GM18520 (cell line): ENCODE data around the gene NHEJ1.

ENCODE experiments used
- ATAC-seq: cut with Tn5 transposase; IDR thresholded peaks from one replicate; pipeline ENCODE4 v1.9.1; 2021; ENCODE audit not compliant: unreplicated experiment

NHEJ1 gene

GRCh38 chr2:219059725-219060682, 100.6 kb downstream of the NHEJ1 start:
- ATAC-seq: no peak

- ATAC-seq: no peak
Observed at GRCh38 chr2:219059375-219059724, 101.3 kb downstream of the NHEJ1 start.

DNA sequence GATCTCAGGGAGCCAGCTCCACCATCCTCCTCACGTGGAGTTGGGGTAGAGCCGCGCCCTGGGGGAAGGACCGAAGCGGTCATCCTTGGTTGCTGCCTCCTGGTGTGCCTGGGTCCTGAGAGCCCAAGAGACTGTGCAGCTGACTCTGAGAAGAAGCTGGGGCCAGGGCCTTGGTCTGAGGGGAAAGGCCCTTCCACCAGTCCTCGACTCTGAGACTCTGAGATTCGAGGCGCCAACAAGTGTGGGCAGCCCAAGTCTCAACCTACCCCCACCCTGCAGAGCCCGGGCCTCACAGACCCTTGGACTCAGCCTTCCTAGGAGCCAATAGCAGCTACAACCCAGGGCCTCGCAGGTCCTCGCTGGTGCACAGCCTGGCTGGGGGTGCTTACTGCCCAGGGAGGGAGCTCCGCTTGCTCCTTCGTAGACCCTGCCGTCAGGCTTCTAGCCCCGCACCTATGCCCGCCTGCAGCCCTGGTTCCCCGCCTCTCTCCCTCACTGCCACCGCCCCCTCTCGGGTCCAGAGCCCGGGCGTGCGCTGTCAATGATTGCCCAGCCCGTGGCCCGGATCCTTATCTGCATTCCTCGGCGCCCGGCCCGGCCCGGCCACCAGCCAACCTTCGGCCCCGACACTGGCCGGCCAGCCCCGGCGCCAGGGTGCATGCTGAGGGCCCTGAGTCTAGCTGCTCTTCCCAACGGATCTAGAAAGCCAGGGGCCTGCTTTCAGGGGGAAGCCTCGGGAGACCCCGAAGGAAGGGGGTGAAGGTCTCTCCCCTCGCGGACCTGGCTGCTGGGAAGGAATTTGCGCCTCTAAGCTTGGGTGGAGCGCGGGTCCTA, 101.9 kb downstream of the NHEJ1 start:
- no peak for ATAC-seq

- ATAC-seq: peak; percentile 83
Observed at GRCh38 chr2:219057709-219058540, 102.7 kb downstream of the NHEJ1 start.

DNA sequence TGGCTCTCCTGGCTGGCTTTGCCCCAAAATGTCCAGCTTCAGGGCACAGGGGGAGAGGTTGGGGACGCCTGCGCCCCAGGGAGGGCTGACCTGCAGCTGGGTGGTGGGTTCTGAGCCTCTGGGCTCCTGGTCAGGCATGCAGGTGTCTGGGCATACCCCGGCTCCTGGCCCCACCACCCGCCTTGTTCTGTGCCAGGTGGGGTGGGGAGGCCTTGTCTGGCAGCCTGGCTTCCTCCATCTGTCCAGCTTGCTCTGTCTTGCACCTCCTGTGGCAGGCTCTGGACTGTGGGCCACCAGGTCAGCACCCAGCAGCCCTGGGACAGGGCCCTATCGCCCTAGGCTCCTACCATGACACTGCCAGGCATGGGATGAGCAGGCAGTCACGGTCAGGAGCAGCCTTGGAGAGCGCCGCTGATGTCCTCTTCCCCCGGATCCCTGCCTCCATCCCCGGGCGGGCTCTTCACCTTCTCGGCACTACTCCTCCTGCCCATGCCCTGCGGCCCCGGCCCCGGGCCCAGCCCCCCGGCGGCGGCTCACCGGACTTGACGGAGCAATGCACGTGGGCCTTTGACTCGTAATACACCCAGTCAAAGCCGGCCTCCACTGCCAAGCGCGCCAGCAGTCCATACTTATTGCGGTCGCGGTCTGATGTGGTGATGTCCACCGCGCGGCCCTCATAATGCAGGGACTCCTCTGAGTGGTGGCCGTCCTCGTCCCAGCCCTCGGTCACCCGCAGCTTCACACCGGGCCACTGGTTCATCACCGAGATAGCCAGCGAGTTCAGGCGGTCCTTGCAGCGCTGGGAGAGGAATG, 103.5 kb downstream of the NHEJ1 start:
- ATAC-seq: no peak

DNA sequence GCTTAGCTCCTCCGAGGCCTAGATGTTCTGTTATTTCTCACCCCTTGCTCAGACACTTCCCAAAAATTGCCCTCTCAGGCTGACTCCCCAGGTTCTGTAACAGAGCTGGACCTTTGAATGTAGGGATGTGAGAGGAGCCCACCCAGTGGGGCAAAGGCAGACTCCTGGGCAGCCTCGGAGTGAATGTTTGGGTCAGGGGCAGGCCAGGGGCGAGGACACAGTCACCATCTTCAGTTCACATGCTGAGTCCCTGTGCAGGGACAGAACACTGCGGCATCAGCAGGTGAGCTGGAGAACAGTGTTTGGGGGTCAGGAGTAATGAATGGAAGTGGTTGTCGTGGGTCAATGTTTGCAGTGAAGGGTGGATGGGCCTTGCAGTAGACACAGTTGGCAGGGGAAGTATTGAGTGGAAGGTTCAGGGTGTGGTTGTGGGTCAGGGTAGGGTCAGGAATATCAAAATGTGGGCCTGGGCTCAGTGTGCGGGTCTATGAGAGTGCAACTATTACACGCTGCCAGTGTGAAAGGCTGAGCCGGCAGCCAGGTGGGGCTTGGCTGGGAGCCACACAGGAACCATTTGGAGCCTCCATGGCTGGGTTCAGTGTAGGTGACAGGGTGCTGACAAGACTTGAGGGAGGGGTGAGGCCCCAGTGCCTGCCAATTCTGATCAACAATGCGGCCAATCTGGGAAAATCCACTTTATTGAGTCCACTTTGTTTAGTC, 104.3 kb downstream of the NHEJ1 start:
- no peak for ATAC-seq

DNA sequence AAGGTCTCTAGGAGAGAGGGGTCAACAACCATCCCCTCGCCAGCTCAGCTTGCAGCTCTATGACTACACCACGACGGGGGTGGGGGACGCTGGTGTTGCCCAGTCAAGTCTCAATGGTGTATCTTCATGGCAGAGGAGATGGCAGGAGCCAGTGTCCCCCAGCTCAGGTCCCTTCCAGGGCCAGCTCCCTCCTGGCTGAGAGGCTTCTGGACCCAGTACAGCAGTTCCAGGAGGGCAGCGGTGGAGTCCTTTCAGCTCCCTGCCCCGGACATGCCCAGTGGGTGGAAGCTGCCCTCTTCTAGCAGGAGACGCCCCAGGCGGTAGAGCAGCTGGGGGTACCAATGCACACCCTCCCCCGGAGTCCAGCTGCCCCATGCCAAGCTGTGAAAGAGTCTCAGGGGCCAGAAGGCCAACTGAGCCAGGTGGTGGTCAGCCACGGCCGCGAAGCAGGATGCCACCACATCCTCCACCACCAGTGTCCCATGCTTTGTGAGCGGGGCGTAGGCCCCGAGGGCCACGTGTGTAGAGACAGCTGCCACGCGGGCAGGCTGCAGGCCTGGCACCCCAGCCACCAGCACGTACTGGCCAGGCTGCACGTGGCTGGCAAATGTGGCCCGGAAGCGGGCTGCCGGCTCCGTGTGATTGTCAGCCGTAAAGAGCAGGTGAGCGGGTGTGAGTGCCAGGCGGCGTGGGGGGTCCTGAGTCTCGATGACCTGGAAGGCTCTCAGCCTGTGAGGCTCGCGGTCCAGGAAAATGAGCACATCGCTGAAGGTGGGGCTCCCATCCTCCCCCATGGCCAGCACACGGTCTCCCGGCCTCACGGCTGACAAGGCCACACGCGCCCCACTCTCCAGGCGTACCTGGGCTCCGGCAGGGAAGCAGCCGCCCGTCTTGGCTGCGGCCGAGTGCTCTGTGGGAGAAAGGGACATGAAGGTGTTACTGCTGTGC, 105.4 kb downstream of the NHEJ1 start:
- ATAC-seq: no peak

DNA sequence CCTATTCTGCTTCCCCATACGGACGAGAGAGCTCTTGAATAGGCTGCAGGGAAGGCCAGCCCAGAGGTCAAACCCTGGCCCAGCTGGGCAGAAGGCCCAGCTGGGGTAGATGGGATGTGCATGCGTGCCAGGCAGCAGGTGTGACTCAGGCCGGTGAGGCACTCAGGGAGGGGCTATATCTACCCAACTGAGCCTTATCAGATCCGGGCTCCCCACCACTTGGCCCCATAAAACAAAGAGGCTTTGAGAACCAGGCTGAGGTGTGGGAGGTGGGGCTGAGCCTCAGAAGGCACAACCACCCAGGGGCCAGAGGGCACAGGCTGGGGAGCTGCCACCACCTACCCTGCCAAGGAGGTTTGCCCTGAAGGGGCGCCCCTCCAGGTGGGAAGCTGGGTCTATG, 111.3 kb downstream of the NHEJ1 start:
- no peak for ATAC-seq

GRCh38 chr2:219045937-219046550, 114.6 kb downstream of the NHEJ1 start:
- ATAC-seq: no peak

- no peak for ATAC-seq
Observed at GRCh38 chr2:219042750-219043149, 117.9 kb downstream of the NHEJ1 start.

- ATAC-seq: no peak
Observed at GRCh38 chr2:219042157-219042556, 118.5 kb downstream of the NHEJ1 start.

DNA sequence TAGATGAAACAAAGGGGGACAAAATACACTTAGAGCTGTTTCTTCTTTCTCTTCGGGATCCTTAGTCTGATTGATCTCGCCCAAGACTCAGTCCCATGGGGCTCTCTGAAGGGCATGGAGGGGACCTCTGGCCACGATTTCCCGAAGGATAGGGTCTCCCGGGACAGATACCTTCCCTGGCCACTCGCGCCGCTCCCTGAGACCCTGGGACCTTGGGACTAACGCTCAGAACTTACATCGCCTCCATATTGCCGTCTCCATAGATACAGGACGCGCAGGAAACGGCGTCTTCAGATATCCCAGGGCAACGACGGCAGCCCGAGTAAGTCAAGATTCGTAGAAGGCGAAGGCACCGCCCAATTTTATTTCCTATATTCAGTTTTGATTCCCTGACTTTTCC, 119.4 kb downstream of the NHEJ1 start, which contains the start of gene CFAP65:
CFAP65 (minus strand) TSS at position 265 of the 400 bp plus-strand sequence. CDS start 2,468 bp downstream, outside the sequence.
- no peak for ATAC-seq

DNA sequence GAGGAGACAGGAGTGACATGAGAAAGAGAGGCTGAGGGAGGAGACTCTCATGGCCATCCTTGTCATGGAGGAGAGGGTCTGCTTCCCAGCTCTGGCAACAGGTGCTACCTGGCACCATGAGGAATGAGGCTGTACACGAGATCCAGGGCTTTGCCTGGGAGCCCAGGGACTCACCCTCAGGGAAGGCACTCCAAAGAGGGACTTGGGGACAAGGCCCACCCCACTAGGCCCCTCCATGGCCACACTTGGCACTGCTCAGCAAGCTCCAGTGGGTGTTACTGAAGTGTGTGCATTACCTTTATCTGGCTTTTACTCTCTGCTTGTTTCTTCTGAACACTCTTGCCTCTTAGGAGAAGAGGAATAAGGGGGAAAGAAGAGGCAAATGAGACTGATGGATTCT, 122.0 kb downstream of the NHEJ1 start:
- ATAC-seq: no peak

DNA sequence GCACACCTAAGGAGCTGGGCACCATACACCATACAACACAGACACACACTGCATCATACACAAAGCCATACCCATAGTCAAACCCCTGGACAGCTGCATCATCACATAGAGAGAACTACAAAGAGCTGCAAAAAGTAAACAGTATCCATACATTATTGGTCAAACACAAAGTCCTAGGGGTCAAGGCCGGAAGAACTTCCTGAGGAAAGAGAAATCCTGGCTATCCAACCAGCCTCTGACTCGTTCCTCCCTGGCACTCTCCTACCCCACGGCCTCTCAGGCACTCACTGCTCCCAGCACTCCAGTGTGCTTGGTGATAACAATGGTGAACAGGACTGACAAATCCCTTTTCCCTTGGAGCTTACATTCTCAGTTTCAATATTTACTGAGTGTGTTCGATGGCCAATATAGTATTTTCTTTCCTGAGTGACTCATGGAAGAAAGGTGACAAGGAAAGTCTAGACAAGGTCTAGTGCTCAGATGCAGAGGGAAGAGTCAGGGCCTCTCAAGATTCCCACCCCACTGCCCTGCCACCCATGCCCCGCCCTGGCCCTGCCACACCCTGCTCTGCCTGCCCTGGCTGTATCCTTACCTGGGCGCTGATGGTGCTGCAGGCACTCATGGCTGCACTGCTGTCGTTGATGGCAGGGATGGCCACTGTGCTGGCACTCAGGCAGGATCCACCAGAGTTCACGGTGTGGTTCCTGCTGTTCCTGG, 122.7 kb downstream of the NHEJ1 start:
- no peak for ATAC-seq

DNA sequence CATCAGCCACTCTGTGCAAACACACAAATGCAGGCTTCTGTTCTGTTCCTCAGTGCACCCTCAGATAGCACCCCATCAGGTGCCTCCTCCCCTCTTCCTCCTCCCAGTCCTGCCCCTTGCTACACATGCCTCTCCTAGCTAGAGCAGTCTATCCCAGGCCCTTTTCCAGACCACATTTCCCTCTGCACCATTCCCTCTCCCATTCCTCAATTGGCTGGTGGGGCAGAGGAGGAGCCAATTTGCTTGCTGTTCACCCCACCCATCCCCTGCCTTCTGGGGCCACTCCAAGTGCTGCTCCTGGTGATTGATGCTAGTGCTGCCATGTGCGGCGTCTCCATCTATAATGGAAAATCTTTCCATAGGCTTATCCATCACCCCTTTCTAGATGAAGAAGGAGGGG, 124.7 kb downstream of the NHEJ1 start:
- ATAC-seq: no peak

DNA sequence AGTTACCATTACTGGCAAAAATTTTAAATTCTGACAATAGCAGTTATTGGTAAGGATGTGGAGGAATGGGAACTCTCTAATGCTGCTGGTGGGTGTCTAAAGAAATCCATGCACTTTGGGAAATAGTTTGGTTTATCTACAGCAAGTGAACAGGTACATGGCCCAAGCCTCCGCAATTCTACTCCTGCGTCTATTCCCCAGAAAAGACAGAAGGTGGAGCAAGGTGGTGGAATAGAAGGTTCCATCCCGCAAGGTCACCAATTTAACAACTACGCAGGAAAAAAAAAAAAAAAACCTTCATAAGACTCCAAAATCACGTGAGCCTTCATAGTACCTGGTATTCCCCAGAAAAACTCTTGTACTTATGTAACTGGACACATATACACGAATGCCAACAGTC, 125.8 kb downstream of the NHEJ1 start:
- no peak for ATAC-seq

GRCh38 chr2:219032051-219032745, 128.4 kb downstream of the NHEJ1 start:
- no peak for ATAC-seq
